ENCODE data around the gene PNPLA6.

The PNPLA6 gene

GRCh38 chr19:7549429-7550148 lies 14.1 kb downstream of the PNPLA6 start:
- no peak overlapping the region for H2BK15ac ChIP-seq (ENCODE audit: low read depth, poor library complexity, severe bottlenecking)
- no peak overlapping the region for H4K91ac ChIP-seq (ENCODE audit: low read length)
- no peaks in the 10 kb centered on the region for H3K27me3 ChIP-seq (ENCODE audit: control insufficient read depth in 1 of 2, insufficient read depth in 1 of 2, low read length in 2 of 2)
- no peak overlapping the region for H3K14ac ChIP-seq (ENCODE audit: low read length in 2 of 2)
- H2BK12ac ChIP-seq (ENCODE audit: low read length in 2 of 2): no peak overlapping the region
- peaks cover 6% of the 10 kb centered on the region for H3K4me1 ChIP-seq (ENCODE audit: control insufficient read depth, insufficient read depth, low read depth, low read length)
- H3K4ac ChIP-seq (ENCODE audit: low read depth in 1 of 2, low read length in 2 of 2): no peak overlapping the region
- H2BK5ac ChIP-seq (ENCODE audit: low read depth, low read length, poor library complexity, severe bottlenecking): no peak overlapping the region
- no peak overlapping the region for H2AFZ ChIP-seq (ENCODE audit: low read depth, low read length)
- no peak overlapping the region for H3K27ac ChIP-seq (ENCODE audit: low read length, poor library complexity, severe bottlenecking)
- H3K4me3 ChIP-seq (ENCODE audit: insufficient read depth in 1 of 2, low read depth in 1 of 2, low read length in 2 of 2): no peak overlapping the region
- H3K9ac ChIP-seq (ENCODE audit: low read length): no peak overlapping the region
- no peak for DNase-seq
- H4K8ac ChIP-seq (ENCODE audit: low read length): no peak overlapping the region
- 94% methylated on average over 36 of the region's 36 CpGs for WGBS
- H3K23ac ChIP-seq (ENCODE audit: low read length in 2 of 2): no peak overlapping the region
- no peak overlapping the region for H2BK120ac ChIP-seq (ENCODE audit: low read depth, low read length)
- H3K18ac ChIP-seq (ENCODE audit: low read depth in 1 of 2, low read length in 2 of 2): no peak overlapping the region
- H3K9me3 ChIP-seq (ENCODE audit: control insufficient read depth, low read length): no peaks in the 10 kb centered on the region
- peaks cover 51 to 63% of the 10 kb centered on the region in 2 experiments for H3K36me3 ChIP-seq (ENCODE audit: control insufficient read depth in 1 of 2, insufficient read depth in 2 of 2, low read depth in 1 of 2, low read length in 2 of 2)
- H3K4me2 ChIP-seq (ENCODE audit: low read length, poor library complexity, severe bottlenecking): no peak overlapping the region
- H3K79me1 ChIP-seq (replicated peaks; ENCODE audit: low read length, poor library complexity, severe bottlenecking): peaks cover 22% of the 10 kb centered on the region
- H2AK5ac ChIP-seq (ENCODE audit: low read length, severe bottlenecking): no peak overlapping the region

DNA sequence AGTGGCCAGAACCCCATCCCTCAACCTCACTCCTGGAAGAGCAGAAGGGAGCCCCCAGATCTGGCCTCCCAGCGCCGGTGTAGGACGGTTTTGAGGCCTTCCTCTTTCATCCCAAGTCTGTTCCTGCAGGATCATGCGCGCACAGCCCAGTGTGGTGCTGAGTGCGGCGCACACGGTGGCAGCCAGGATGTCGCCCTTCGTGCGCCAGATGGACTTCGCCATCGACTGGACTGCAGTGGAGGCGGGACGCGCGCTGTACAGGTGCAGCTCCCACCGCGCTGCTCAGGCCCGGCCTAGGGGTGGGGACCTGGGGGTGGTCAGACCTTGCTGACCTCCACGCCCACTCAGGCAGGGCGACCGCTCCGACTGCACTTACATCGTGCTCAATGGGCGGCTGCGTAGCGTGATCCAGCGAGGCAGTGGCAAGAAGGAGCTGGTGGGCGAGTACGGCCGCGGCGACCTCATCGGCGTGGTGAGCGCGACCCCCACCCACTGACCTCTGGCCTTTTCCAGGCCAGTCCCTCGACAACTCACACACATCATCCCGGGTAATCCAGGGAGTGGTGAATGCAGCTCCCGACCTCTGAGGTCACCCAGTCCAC lies 14.8 kb downstream of the PNPLA6 start:
- WGBS: 97% methylated on average over 41 of the region's 41 CpGs
- H4K91ac ChIP-seq (ENCODE audit: low read length): no peak overlapping the region
- H2AK5ac ChIP-seq (ENCODE audit: low read length, severe bottlenecking): no peak overlapping the region
- H3K9ac ChIP-seq (ENCODE audit: low read length): no peak overlapping the region
- H3K4me1 ChIP-seq (ENCODE audit: control insufficient read depth, insufficient read depth, low read depth, low read length): peaks cover 6% of the 10 kb centered on the region
- no peak overlapping the region for H3K18ac ChIP-seq (ENCODE audit: low read depth in 1 of 2, low read length in 2 of 2)
- H3K4ac ChIP-seq (ENCODE audit: low read depth in 1 of 2, low read length in 2 of 2): no peak overlapping the region
- H2BK5ac ChIP-seq (ENCODE audit: low read depth, low read length, poor library complexity, severe bottlenecking): no peak overlapping the region
- H3K14ac ChIP-seq (ENCODE audit: low read length in 2 of 2): peak overlapping the region in 1 of 2 experiments; percentile 29
- H3K79me1 ChIP-seq (replicated peaks; ENCODE audit: low read length, poor library complexity, severe bottlenecking): peaks cover 25% of the 10 kb centered on the region
- H3K23ac ChIP-seq (ENCODE audit: low read length in 2 of 2): no peak overlapping the region
- H3K27ac ChIP-seq (ENCODE audit: low read length, poor library complexity, severe bottlenecking): no peak overlapping the region
- H2BK12ac ChIP-seq (ENCODE audit: low read length in 2 of 2): no peak overlapping the region
- no peak overlapping the region for H2AFZ ChIP-seq (ENCODE audit: low read depth, low read length)
- peaks cover 54 to 63% of the 10 kb centered on the region in 2 experiments for H3K36me3 ChIP-seq (ENCODE audit: control insufficient read depth in 1 of 2, insufficient read depth in 2 of 2, low read depth in 1 of 2, low read length in 2 of 2)
- H4K8ac ChIP-seq (ENCODE audit: low read length): no peak overlapping the region
- H3K4me2 ChIP-seq (ENCODE audit: low read length, poor library complexity, severe bottlenecking): no peak overlapping the region
- H3K9me3 ChIP-seq (ENCODE audit: control insufficient read depth, low read length): no peaks in the 10 kb centered on the region
- H2BK120ac ChIP-seq (ENCODE audit: low read depth, low read length): no peak overlapping the region
- no peak overlapping the region for H3K4me3 ChIP-seq (ENCODE audit: insufficient read depth in 1 of 2, low read depth in 1 of 2, low read length in 2 of 2)
- H3K27me3 ChIP-seq (ENCODE audit: control insufficient read depth in 1 of 2, insufficient read depth in 1 of 2, low read length in 2 of 2): no peaks in the 10 kb centered on the region
- DNase-seq: no peak
- no peak overlapping the region for H2BK15ac ChIP-seq (ENCODE audit: low read depth, poor library complexity, severe bottlenecking)

- H4K8ac ChIP-seq (ENCODE audit: low read length): no peak overlapping the region
- no peak overlapping the region for H3K18ac ChIP-seq (ENCODE audit: low read depth in 1 of 2, low read length in 2 of 2)
- no peak overlapping the region for H2BK120ac ChIP-seq (ENCODE audit: low read depth, low read length)
- no peak overlapping the region for H4K91ac ChIP-seq (ENCODE audit: low read length)
- 56% methylated on average over 48 of the region's 51 CpGs for WGBS
- H2AFZ ChIP-seq (ENCODE audit: low read depth, low read length): no peak overlapping the region
- peak; percentile 21 for DNase-seq
- H3K23ac ChIP-seq (ENCODE audit: low read length in 2 of 2): no peak overlapping the region
- no peak overlapping the region for H2BK15ac ChIP-seq (ENCODE audit: low read depth, poor library complexity, severe bottlenecking)
- H3K4me3 ChIP-seq (ENCODE audit: insufficient read depth in 1 of 2, low read depth in 1 of 2, low read length in 2 of 2): no peak overlapping the region
- H2BK5ac ChIP-seq (ENCODE audit: low read depth, low read length, poor library complexity, severe bottlenecking): no peak overlapping the region
- no peak overlapping the region for H2BK12ac ChIP-seq (ENCODE audit: low read length in 2 of 2)
- H3K27ac ChIP-seq (ENCODE audit: low read length, poor library complexity, severe bottlenecking): no peak overlapping the region
- H3K9me3 ChIP-seq (ENCODE audit: control insufficient read depth, low read length): no peaks in the 10 kb centered on the region
- H2AK5ac ChIP-seq (ENCODE audit: low read length, severe bottlenecking): no peak overlapping the region
- peaks cover 55 to 65% of the 10 kb centered on the region in 2 experiments for H3K36me3 ChIP-seq (ENCODE audit: control insufficient read depth in 1 of 2, insufficient read depth in 2 of 2, low read depth in 1 of 2, low read length in 2 of 2)
- H3K4me2 ChIP-seq (ENCODE audit: low read length, poor library complexity, severe bottlenecking): no peak overlapping the region
- no peak overlapping the region for H3K14ac ChIP-seq (ENCODE audit: low read length in 2 of 2)
- H3K4ac ChIP-seq (ENCODE audit: low read depth in 1 of 2, low read length in 2 of 2): no peak overlapping the region
- peaks cover 6% of the 10 kb centered on the region for H3K4me1 ChIP-seq (ENCODE audit: control insufficient read depth, insufficient read depth, low read depth, low read length)
- H3K27me3 ChIP-seq (ENCODE audit: control insufficient read depth in 1 of 2, insufficient read depth in 1 of 2, low read length in 2 of 2): no peaks in the 10 kb centered on the region
- peaks cover 25% of the 10 kb centered on the region for H3K79me1 ChIP-seq (replicated peaks; ENCODE audit: low read length, poor library complexity, severe bottlenecking)
- no peak overlapping the region for H3K9ac ChIP-seq (ENCODE audit: low read length)
Observed at GRCh38 chr19:7550987-7551761, 15.7 kb downstream of the PNPLA6 start.

GRCh38 chr19:7552781-7553180 lies 17.3 kb downstream of the PNPLA6 start:
- DNase-seq: no peak
- Histone ChIP-seq H3K14ac (ENCODE audit: low read length in 2 of 2) (no peak overlapping the region), H4K8ac (ENCODE audit: low read length) (no peak overlapping the region), H2BK120ac (ENCODE audit: low read depth, low read length) (no peak overlapping the region), H3K9me3 (ENCODE audit: control insufficient read depth, low read length) (no peaks in the 10 kb centered on the region), H3K4me3 (ENCODE audit: insufficient read depth in 1 of 2, low read depth in 1 of 2, low read length in 2 of 2) (no peak overlapping the region), H3K36me3 (ENCODE audit: control insufficient read depth in 1 of 2, insufficient read depth in 2 of 2, low read depth in 1 of 2, low read length in 2 of 2) (peaks cover 63 to 77% of the 10 kb centered on the region in 2 experiments), H3K4ac (ENCODE audit: low read depth in 1 of 2, low read length in 2 of 2) (no peak overlapping the region), H3K79me1 (replicated peaks; ENCODE audit: low read length, poor library complexity, severe bottlenecking) (peaks cover 25% of the 10 kb centered on the region), H2AK5ac (ENCODE audit: low read length, severe bottlenecking) (no peak overlapping the region), H3K23ac (ENCODE audit: low read length in 2 of 2) (no peak overlapping the region), H2AFZ (ENCODE audit: low read depth, low read length) (no peak overlapping the region), H3K27me3 (ENCODE audit: control insufficient read depth in 1 of 2, insufficient read depth in 1 of 2, low read length in 2 of 2) (no peaks in the 10 kb centered on the region), H2BK12ac (ENCODE audit: low read length in 2 of 2) (no peak overlapping the region), H3K9ac (ENCODE audit: low read length) (no peak overlapping the region), H3K4me1 (ENCODE audit: control insufficient read depth, insufficient read depth, low read depth, low read length) (peaks cover 6% of the 10 kb centered on the region), H3K18ac (ENCODE audit: low read depth in 1 of 2, low read length in 2 of 2) (no peak overlapping the region), H2BK5ac (ENCODE audit: low read depth, low read length, poor library complexity, severe bottlenecking) (no peak overlapping the region), H2BK15ac (ENCODE audit: low read depth, poor library complexity, severe bottlenecking) (no peak overlapping the region), H3K4me2 (ENCODE audit: low read length, poor library complexity, severe bottlenecking) (no peak overlapping the region), H3K27ac (ENCODE audit: low read length, poor library complexity, severe bottlenecking) (no peak overlapping the region), H4K91ac (ENCODE audit: low read length) (no peak overlapping the region)
- 75% methylated on average over 2 of the region's 2 CpGs for WGBS
